ENCODE data around the gene BRD3.

The BRD3 gene

GRCh38 chr9:134061688-134062371, 6.0 kb downstream of the BRD3 start:
- no peak for DNase-seq (ENCODE audit: low read depth)
- H3K4me3 ChIP-seq (ENCODE audit: low read depth, low read length): no peak overlapping the region
- TF ChIP-seq CTCF (IDR thresholded peaks at IDR 0.05; ENCODE audit: control insufficient read depth, extremely low read depth, insufficient read depth): no peak

- TF ChIP-seq CTCF (IDR thresholded peaks at IDR 0.05; ENCODE audit: control insufficient read depth, extremely low read depth, insufficient read depth): no peak
- no peak for DNase-seq (ENCODE audit: low read depth)
Measured at GRCh38 chr9:134061019-134061687, 6.7 kb downstream of the BRD3 start.

GRCh38 chr9:134060546-134060945, 7.3 kb downstream of the BRD3 start:
- TF ChIP-seq CTCF (IDR thresholded peaks at IDR 0.05; ENCODE audit: control insufficient read depth, extremely low read depth, insufficient read depth): no peak
- DNase-seq (ENCODE audit: low read depth): no peak
- H3K4me3 ChIP-seq (ENCODE audit: low read depth, low read length): no peak overlapping the region

More at GRCh38 chr9:134061019-134061687, 6.7 kb downstream of the BRD3 start:
- H3K4me3 ChIP-seq (ENCODE audit: low read depth, low read length): no peak overlapping the region

- DNase-seq (ENCODE audit: low read depth): no peak
- TF ChIP-seq CTCF (IDR thresholded peaks at IDR 0.05; ENCODE audit: control insufficient read depth, extremely low read depth, insufficient read depth): no peak
- H3K4me3 ChIP-seq (ENCODE audit: low read depth, low read length): no peak overlapping the region
Measured at GRCh38 chr9:134059661-134060395, 8.0 kb downstream of the BRD3 start.

DNA sequence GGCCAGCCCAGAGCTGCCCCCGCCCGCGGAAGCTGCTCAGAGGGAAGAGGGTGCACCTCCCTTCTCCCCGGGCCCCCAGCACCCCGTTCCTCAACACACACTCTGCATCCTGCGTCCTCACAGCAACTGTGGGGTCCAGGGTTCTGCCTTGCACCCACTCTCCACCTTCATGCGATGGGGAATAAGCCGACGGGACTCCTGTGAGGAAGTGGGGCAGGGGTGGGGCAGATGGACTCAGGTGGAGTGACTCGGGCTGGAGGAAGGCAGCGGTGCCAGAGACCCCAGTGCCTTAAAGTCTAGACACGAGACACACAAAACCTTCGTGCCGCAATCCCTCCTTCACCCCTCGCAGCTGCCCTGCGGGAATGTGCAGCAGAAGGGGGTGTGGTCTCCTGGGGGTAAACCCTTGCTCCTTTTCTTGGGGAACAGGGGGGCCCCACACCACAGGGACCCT, 8.6 kb downstream of the BRD3 start:
- H3K4me3 ChIP-seq (ENCODE audit: low read depth, low read length): no peak overlapping the region
- DNase-seq (ENCODE audit: low read depth): no peak

GRCh38 chr9:134058716-134059115, 9.1 kb downstream of the BRD3 start:
- no peak for DNase-seq (ENCODE audit: low read depth)

More for the DNA sequence above, 8.6 kb downstream of the BRD3 start:
- no peak for TF ChIP-seq CTCF (IDR thresholded peaks at IDR 0.05; ENCODE audit: control insufficient read depth, extremely low read depth, insufficient read depth)

More at GRCh38 chr9:134058716-134059115, 9.1 kb downstream of the BRD3 start:
- no peak overlapping the region for H3K4me3 ChIP-seq (ENCODE audit: low read depth, low read length)
- TF ChIP-seq CTCF (IDR thresholded peaks at IDR 0.05; ENCODE audit: control insufficient read depth, extremely low read depth, insufficient read depth): no peak
